Activated T-helper 1 cell treated with anti-CD3 and anti-CD28 coated beads, Interleukin-12 subunit alpha, Interleukin-12 subunit beta, Interleukin-2, Interleukin-4 antibody, amounts not matched to agents 30 ng/mL and 10 ng/mL and 1 ng/mL, durations not matched to agents 14 hours and 24 hours and 36 hours (primary cell): ENCODE measurements around the gene ZC3H12A. TPM values are rescaled to one million over a fixed set of nuclear protein-coding genes. Genes with fewer than 3 reads are reported as not detected.

Source experiments
- DNase-seq: peaks from one replicate; pipeline ENCODE4 v3.0.0; 2021; ENCODE audit warnings: low spot score
- H3K27ac Mint-ChIP-seq: one replicate; pipeline ENCODE4 v1.8.0; 2021; ENCODE audit warnings: mild to moderate bottlenecking, mixed read lengths
- H3K27me3 Mint-ChIP-seq: one replicate; pipeline ENCODE4 v1.8.0; 2022; ENCODE audit warnings: mild to moderate bottlenecking, moderate library complexity, mixed read lengths; ENCODE audit not compliant: insufficient read depth
- H3K36me3 Mint-ChIP-seq: one replicate; pipeline ENCODE4 v1.8.0; 2021; ENCODE audit warnings: low read depth, mixed read lengths
- H3K4me1 Mint-ChIP-seq: one replicate; pipeline ENCODE4 v1.8.0; 2021; ENCODE audit warnings: low read depth, mixed read lengths
- H3K4me3 Mint-ChIP-seq: one replicate; pipeline ENCODE4 v1.8.0; 2021; ENCODE audit warnings: mild to moderate bottlenecking, moderate library complexity, mixed read lengths
- H3K9me3 Mint-ChIP-seq: one replicate; pipeline ENCODE4 v1.8.0; 2021; ENCODE audit warnings: mixed read lengths
- intact Hi-C: fragments of 100-400 bp; cut with micrococcal nuclease; formaldehyde crosslinking; loops from one replicate; pipeline ENCODE4 v1.15.1; 2024
- total RNA-seq: library from RNA; stranded (reverse); gene quantifications from 2 replicates; pipeline ENCODE4 v1.2.3, GENCODE V29; 2022

Gene ZC3H12A
- total RNA-seq: 40.4 and 44.0 TPM in 2 replicates

- Mint-ChIP-seq H3K27me3 (peaks cover 8% of the 10 kb centered on the region), H3K27ac (peak within 1 kb of the TSS; percentile 97), H3K4me3 (peak within 1 kb of the TSS; percentile 100), H3K9me3 (no peaks in the 10 kb centered on the region), H3K4me1 (peaks cover 50% of the 10 kb centered on the region), H3K36me3 (peaks cover 43% of the 10 kb centered on the region)
- DNase-seq: peak; percentile 91
- intact Hi-C loops: loop anchor here (1.0 to 10.0 kb wide), 4 partner anchors 80 to 1401 kb away; partner anchors contain the start of genes FHL3, MYCBP, OSCP1 and SNIP1
Observed at GRCh38 chr1:37474046-37474696, at the start of gene ZC3H12A. ZC3H12A (plus strand) TSS chr1:37474580; CDS start chr1:37475497, 917 bp downstream.

GRCh38 chr1:37425221-37425620 lies 49.2 kb upstream of the ZC3H12A start:
- Mint-ChIP-seq H3K4me3 (no peak overlapping the region), H3K27me3 (peaks cover 9% of the 10 kb centered on the region), H3K27ac (no peak overlapping the region), H3K9me3 (no peaks in the 10 kb centered on the region), H3K4me1 (no peaks in the 10 kb centered on the region), H3K36me3 (no peaks in the 10 kb centered on the region)
- intact Hi-C loops: no loop called here
- no peak for DNase-seq

- Mint-ChIP-seq H3K27ac (no peak overlapping the region), H3K9me3 (no peaks in the 10 kb centered on the region), H3K27me3 (peaks cover 10% of the 10 kb centered on the region), H3K4me1 (no peaks in the 10 kb centered on the region), H3K4me3 (no peak overlapping the region), H3K36me3 (no peaks in the 10 kb centered on the region)
- DNase-seq: no peak
- intact Hi-C loops: no loop called here
Observed at GRCh38 chr1:37429029-37429428, 45.4 kb upstream of the ZC3H12A start.

GRCh38 chr1:37430103-37430985 lies 44.0 kb upstream of the ZC3H12A start:
- DNase-seq: no peak
- Mint-ChIP-seq H3K27me3 (peaks cover 12% of the 10 kb centered on the region), H3K36me3 (no peaks in the 10 kb centered on the region), H3K9me3 (no peaks in the 10 kb centered on the region), H3K4me3 (no peak overlapping the region), H3K27ac (no peak overlapping the region), H3K4me1 (no peaks in the 10 kb centered on the region)
- intact Hi-C loops: no loop called here

GRCh38 chr1:37432716-37433115 lies 41.7 kb upstream of the ZC3H12A start:
- H3K27ac Mint-ChIP-seq: no peak overlapping the region
- H3K9me3 Mint-ChIP-seq: no peaks in the 10 kb centered on the region
- H3K36me3 Mint-ChIP-seq: no peaks in the 10 kb centered on the region
- peaks cover 9% of the 10 kb centered on the region for H3K27me3 Mint-ChIP-seq
- intact Hi-C loops: no loop called here
- no peak overlapping the region for H3K4me3 Mint-ChIP-seq
- no peaks in the 10 kb centered on the region for H3K4me1 Mint-ChIP-seq
- no peak for DNase-seq

GRCh38 chr1:37433171-37433570 lies 41.2 kb upstream of the ZC3H12A start:
- H3K27ac Mint-ChIP-seq: no peak overlapping the region
- H3K9me3 Mint-ChIP-seq: no peaks in the 10 kb centered on the region
- H3K4me3 Mint-ChIP-seq: no peak overlapping the region
- H3K4me1 Mint-ChIP-seq: no peaks in the 10 kb centered on the region
- peaks cover 9% of the 10 kb centered on the region for H3K27me3 Mint-ChIP-seq
- H3K36me3 Mint-ChIP-seq: no peaks in the 10 kb centered on the region
- intact Hi-C loops: no loop called here
- no peak for DNase-seq

- intact Hi-C loops: loop anchor here (1.0 kb wide), 4 partner anchors 731 to 918 kb away; no protein-coding TSS in a partner anchor
- H3K4me3 Mint-ChIP-seq: no peak overlapping the region
- H3K9me3 Mint-ChIP-seq: no peaks in the 10 kb centered on the region
- H3K27me3 Mint-ChIP-seq: peaks cover 7% of the 10 kb centered on the region
- H3K4me1 Mint-ChIP-seq: no peaks in the 10 kb centered on the region
- peak; percentile 50 for DNase-seq
- H3K27ac Mint-ChIP-seq: no peak overlapping the region
- H3K36me3 Mint-ChIP-seq: no peaks in the 10 kb centered on the region
Observed at GRCh38 chr1:37434292-37435225, 39.8 kb upstream of the ZC3H12A start.

- Mint-ChIP-seq H3K27me3 (peaks cover 5% of the 10 kb centered on the region), H3K4me1 (no peaks in the 10 kb centered on the region), H3K9me3 (no peaks in the 10 kb centered on the region), H3K36me3 (no peaks in the 10 kb centered on the region), H3K4me3 (no peak overlapping the region), H3K27ac (no peak overlapping the region)
- intact Hi-C loops: no loop called here
- DNase-seq: no peak
Observed at GRCh38 chr1:37437087-37437486, 37.3 kb upstream of the ZC3H12A start.

GRCh38 chr1:37438037-37438868 lies 36.1 kb upstream of the ZC3H12A start:
- intact Hi-C loops: no loop called here
- Mint-ChIP-seq H3K4me3 (no peak overlapping the region), H3K36me3 (no peaks in the 10 kb centered on the region), H3K27me3 (peaks cover 14% of the 10 kb centered on the region), H3K4me1 (no peaks in the 10 kb centered on the region), H3K9me3 (no peaks in the 10 kb centered on the region), H3K27ac (no peak overlapping the region)
- no peak for DNase-seq

GRCh38 chr1:37438869-37439343 lies 35.5 kb upstream of the ZC3H12A start:
- H3K36me3 Mint-ChIP-seq: no peaks in the 10 kb centered on the region
- peaks cover 18% of the 10 kb centered on the region for H3K27me3 Mint-ChIP-seq
- no peak overlapping the region for H3K4me3 Mint-ChIP-seq
- intact Hi-C loops: no loop called here
- H3K9me3 Mint-ChIP-seq: no peaks in the 10 kb centered on the region
- no peaks in the 10 kb centered on the region for H3K4me1 Mint-ChIP-seq
- H3K27ac Mint-ChIP-seq: no peak overlapping the region
- no peak for DNase-seq

- Mint-ChIP-seq H3K4me1 (no peaks in the 10 kb centered on the region), H3K4me3 (no peak overlapping the region), H3K27me3 (peaks cover 18% of the 10 kb centered on the region), H3K36me3 (no peaks in the 10 kb centered on the region), H3K27ac (no peak overlapping the region), H3K9me3 (no peaks in the 10 kb centered on the region)
- intact Hi-C loops: no loop called here
- no peak for DNase-seq
Observed at GRCh38 chr1:37439349-37439995, 34.9 kb upstream of the ZC3H12A start.
